HEK293 (cell line): Measurements from ENCODE around the gene ABHD8.

Experiments used
- CTCF ChIA-PET: fragments of 350-600 bp; formaldehyde crosslinking; extraction: SDS; loops from one replicate; lab custom pipeline; 2021; ENCODE audit warnings: antibody characterized with exemption; lab: Yijun Ruan, JAX
- POLR2A ChIA-PET: fragments of 300-600 bp; formaldehyde crosslinking; extraction: SDS; loops from one replicate; lab custom pipeline; 2020; ENCODE audit warnings: antibody characterized with exemption, inconsistent platforms; lab: Yijun Ruan, JAX
- H3K27ac ChIP-seq: fragments of 200-500 bp; sonication (Bioruptor generic); 2 replicates; pipeline ENCODE4 v1.5.1; 2014; ENCODE audit warnings: low read depth, low read length, control low read depth, inconsistent platforms; ENCODE audit errors: extremely low read depth
- H3K36me3 ChIP-seq, 2 experiments: fragments of 200-500 bp in 1 of 2; sonication (Bioruptor generic) in 1 of 2; 1 replicate in 1 of 2; 2 replicates in 1 of 2; pipeline ENCODE4 v1.5.1; 2014 to 2017; ENCODE audit warnings: inconsistent platforms in 2 of 2, low read length in 2 of 2; ENCODE audit not compliant: control insufficient read depth in 2 of 2, insufficient read depth in 1 of 2
- H3K4me1 ChIP-seq: fragments of 200-500 bp; sonication (Bioruptor generic); 2 replicates; pipeline ENCODE4 v1.5.1; 2014; ENCODE audit warnings: mild to moderate bottlenecking, low read length, inconsistent platforms; ENCODE audit not compliant: control insufficient read depth, insufficient read depth
- H3K4me3 ChIP-seq: 2 replicates; pipeline ENCODE4 v1.5.1; 2011; ENCODE audit warnings: low read depth, mild to moderate bottlenecking, control low read depth, low read length, moderate library complexity
- H3K9me3 ChIP-seq: fragments of 200-500 bp; sonication (Bioruptor generic); 2 replicates; pipeline ENCODE4 v1.5.1; 2014; ENCODE audit warnings: low read depth, low read length, inconsistent platforms; ENCODE audit not compliant: control insufficient read depth, insufficient read depth
- BCL11B ChIP-seq: fragments of 450-650 bp; formaldehyde crosslinking; IDR thresholded peaks from 2 replicates; pipeline ENCODE4 v1.5.1; 2016; ENCODE audit warnings: low read depth, missing biosample characterization, missing genetic modification characterization
- CTCF ChIP-seq: fragments of 450-650 bp; formaldehyde crosslinking; IDR thresholded peaks from 2 replicates; pipeline ENCODE4 v1.5.1; 2016; ENCODE audit warnings: missing biosample characterization, missing genetic modification characterization
- EGR2 ChIP-seq: fragments of 450-650 bp; formaldehyde crosslinking; IDR thresholded peaks from 2 replicates; pipeline ENCODE4 v1.5.1; 2016; ENCODE audit warnings: low read depth, missing biosample characterization, missing genetic modification characterization
- HOXD13 ChIP-seq: sonication (generic); formaldehyde crosslinking; IDR thresholded peaks from 2 replicates; pipeline ENCODE4 v1.8.0; 2022; ENCODE audit warnings: missing genetic modification reagents, borderline replicate concordance
- KLF1 ChIP-seq: fragments of 450-650 bp; formaldehyde crosslinking; IDR thresholded peaks from 2 replicates; pipeline ENCODE4 v1.5.1; 2016; ENCODE audit warnings: missing biosample characterization, missing genetic modification characterization
- PRDM1 ChIP-seq: fragments of 450-650 bp; formaldehyde crosslinking; IDR thresholded peaks from 2 replicates; pipeline ENCODE4; 2016; ENCODE audit warnings: missing biosample characterization, missing genetic modification characterization
- SP3 ChIP-seq: fragments of 450-650 bp; formaldehyde crosslinking; IDR thresholded peaks from 2 replicates; pipeline ENCODE4 v1.5.1; 2016; ENCODE audit warnings: missing biosample characterization, missing genetic modification characterization
- ZNF184 ChIP-seq: fragments of 450-650 bp; IDR thresholded peaks from 2 replicates; pipeline ENCODE4 v1.5.1; 2018; ENCODE audit warnings: missing biosample characterization, mild to moderate bottlenecking, missing genetic modification characterization
- ZNF248 ChIP-seq: fragments of 450-650 bp; formaldehyde crosslinking; IDR thresholded peaks from 2 replicates; pipeline ENCODE4 v1.5.1; 2017; ENCODE audit warnings: missing biosample characterization, missing genetic modification characterization
- ZNF585B ChIP-seq: fragments of 450-650 bp; formaldehyde crosslinking; IDR thresholded peaks from 2 replicates; pipeline ENCODE4 v1.5.1; 2016; ENCODE audit warnings: missing biosample characterization, missing genetic modification characterization
- ZNF610 ChIP-seq: fragments of 450-650 bp; formaldehyde crosslinking; IDR thresholded peaks from 2 replicates; pipeline ENCODE4 v1.5.1; 2016; ENCODE audit warnings: missing biosample characterization, missing genetic modification characterization, borderline replicate concordance
- ZNF623 ChIP-seq: fragments of 450-650 bp; formaldehyde crosslinking; IDR thresholded peaks from 2 replicates; pipeline ENCODE4 v1.5.1; 2016; ENCODE audit warnings: missing biosample characterization, missing genetic modification characterization
- ZNF654 ChIP-seq: fragments of 450-650 bp; formaldehyde crosslinking; IDR thresholded peaks from 2 replicates; pipeline ENCODE4 v1.5.1; 2016; ENCODE audit warnings: low read depth, missing biosample characterization, missing genetic modification characterization
- ZNF785 ChIP-seq: fragments of 450-650 bp; formaldehyde crosslinking; IDR thresholded peaks from 2 replicates; pipeline ENCODE4 v1.5.1; 2016; ENCODE audit warnings: missing biosample characterization, missing genetic modification characterization
- ZNF837 ChIP-seq: fragments of 450-650 bp; formaldehyde crosslinking; IDR thresholded peaks from 2 replicates; pipeline ENCODE4 v1.5.1; 2016; ENCODE audit warnings: missing biosample characterization, missing genetic modification characterization
- ZSCAN23 ChIP-seq: fragments of 450-650 bp; formaldehyde crosslinking; IDR thresholded peaks from 2 replicates; pipeline ENCODE4 v1.5.1; 2016; ENCODE audit warnings: missing biosample characterization, missing genetic modification characterization
- ZSCAN30 ChIP-seq: fragments of 450-650 bp; IDR thresholded peaks from 2 replicates; pipeline ENCODE4 v1.5.1; 2018; ENCODE audit warnings: missing biosample characterization, mild to moderate bottlenecking, missing genetic modification characterization, moderate library complexity
- TF ChIP-seq, protein P1 (sequence below): fragments of 450-650 bp; formaldehyde crosslinking; optimal IDR thresholded peaks from 2 replicates; pipeline ENCODE3; 2016; ENCODE audit warnings: missing biosample characterization, mild to moderate bottlenecking, missing genetic modification characterization
- TF ChIP-seq, protein P2 (sequence below): fragments of 450-650 bp; formaldehyde crosslinking; IDR thresholded peaks from 2 replicates; pipeline ENCODE4 v1.5.1; 2016; ENCODE audit warnings: missing biosample characterization, missing genetic modification characterization
- TF ChIP-seq, protein P3 (sequence below): fragments of 450-650 bp; formaldehyde crosslinking; IDR thresholded peaks from 2 replicates; pipeline ENCODE4 v1.5.1; 2017; ENCODE audit warnings: missing biosample characterization, missing genetic modification characterization

The ABHD8 gene

GRCh38 chr19:17292301-17293074, 10.7 kb downstream of the ABHD8 start (continued):
- TF ChIP-seq ZNF785 (no peak), SP3 (tag by site-specific recombination) (0 out of 2 replicates have a peak, but pooled peaks have one; percentile 14), KLF1 (tag by site-specific recombination) (no peak), ZNF184 (tag by site-specific recombination) (no peak), BCL11B (tag by site-specific recombination) (no peak), ZSCAN30 (0 out of 2 replicates have a peak, but pooled peaks have one; percentile 50), CTCF (tag by site-specific recombination) (peak; percentile 37; the same call in 1 of the 2 replicates), ZNF623 (tag by site-specific recombination) (no peak), ZNF585B (no peak), ZNF654 (tag by site-specific recombination) (peak; percentile 74)
- TF ChIP-seq, protein P1, sequence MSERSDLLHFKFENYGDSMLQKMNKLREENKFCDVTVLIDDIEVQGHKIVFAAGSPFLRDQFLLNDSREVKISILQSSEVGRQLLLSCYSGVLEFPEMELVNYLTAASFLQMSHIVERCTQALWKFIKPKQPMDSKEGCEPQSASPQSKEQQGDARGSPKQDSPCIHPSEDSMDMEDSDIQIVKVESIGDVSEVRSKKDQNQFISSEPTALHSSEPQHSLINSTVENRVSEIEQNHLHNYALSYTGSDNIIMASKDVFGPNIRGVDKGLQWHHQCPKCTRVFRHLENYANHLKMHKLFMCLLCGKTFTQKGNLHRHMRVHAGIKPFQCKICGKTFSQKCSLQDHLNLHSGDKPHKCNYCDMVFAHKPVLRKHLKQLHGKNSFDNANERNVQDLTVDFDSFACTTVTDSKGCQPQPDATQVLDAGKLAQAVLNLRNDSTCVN (tag by site-specific recombination): no peak
- TF ChIP-seq, protein P2, sequence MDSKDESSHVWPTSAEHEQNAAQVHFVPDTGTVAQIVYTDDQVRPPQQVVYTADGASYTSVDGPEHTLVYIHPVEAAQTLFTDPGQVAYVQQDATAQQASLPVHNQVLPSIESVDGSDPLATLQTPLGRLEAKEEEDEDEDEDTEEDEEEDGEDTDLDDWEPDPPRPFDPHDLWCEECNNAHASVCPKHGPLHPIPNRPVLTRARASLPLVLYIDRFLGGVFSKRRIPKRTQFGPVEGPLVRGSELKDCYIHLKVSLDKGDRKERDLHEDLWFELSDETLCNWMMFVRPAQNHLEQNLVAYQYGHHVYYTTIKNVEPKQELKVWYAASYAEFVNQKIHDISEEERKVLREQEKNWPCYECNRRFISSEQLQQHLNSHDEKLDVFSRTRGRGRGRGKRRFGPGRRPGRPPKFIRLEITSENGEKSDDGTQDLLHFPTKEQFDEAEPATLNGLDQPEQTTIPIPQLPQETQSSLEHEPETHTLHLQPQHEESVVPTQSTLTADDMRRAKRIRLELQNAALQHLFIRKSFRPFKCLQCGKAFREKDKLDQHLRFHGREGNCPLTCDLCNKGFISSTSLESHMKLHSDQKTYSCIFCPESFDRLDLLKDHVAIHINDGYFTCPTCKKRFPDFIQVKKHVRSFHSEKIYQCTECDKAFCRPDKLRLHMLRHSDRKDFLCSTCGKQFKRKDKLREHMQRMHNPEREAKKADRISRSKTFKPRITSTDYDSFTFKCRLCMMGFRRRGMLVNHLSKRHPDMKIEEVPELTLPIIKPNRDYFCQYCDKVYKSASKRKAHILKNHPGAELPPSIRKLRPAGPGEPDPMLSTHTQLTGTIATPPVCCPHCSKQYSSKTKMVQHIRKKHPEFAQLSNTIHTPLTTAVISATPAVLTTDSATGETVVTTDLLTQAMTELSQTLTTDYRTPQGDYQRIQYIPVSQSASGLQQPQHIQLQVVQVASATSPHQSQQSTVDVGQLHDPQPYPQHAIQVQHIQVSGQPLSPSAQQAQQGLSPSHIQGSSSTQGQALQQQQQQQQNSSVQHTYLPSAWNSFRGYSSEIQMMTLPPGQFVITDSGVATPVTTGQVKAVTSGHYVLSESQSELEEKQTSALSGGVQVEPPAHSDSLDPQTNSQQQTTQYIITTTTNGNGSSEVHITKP (tag by site-specific recombination): no peak

DNA sequence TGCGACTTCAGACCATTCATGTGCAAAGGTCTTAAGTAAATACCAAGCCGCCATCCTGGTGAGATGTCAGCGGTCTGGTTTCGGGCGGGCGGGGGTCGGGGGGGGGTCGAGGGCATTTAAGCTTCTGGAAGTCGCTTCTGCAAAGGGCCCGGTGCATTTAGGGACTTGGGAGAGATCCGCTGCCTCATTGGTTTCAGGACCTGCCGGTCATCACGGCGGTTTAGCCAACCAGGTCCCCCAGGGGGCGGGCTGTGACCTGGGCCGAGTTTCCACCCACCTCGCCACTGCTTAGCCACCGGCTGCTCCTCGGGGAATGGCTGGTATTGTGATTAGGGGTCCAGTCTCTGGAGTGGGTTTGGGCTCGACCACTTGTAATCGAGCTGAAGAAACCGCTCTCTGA, 13.7 kb downstream of the ABHD8 start:
- CTCF ChIA-PET: interaction anchor here (0.6 to 0.8 kb wide), 3 partner anchors 9 to 27 kb away, joined by 4 to 7 read pairs (median 4); partner anchors contain the start of gene DDA1
- H3K4me3 ChIP-seq: no peak overlapping the region

GRCh38 chr19:17286752-17287151, 16.5 kb downstream of the ABHD8 start:
- ChIA-PET CTCF (interaction anchor here (0.6 kb wide), 1 partner anchor 13 kb away, joined by 3 read pairs; no protein-coding TSS in a partner anchor), POLR2A (no interaction called here)
- Histone ChIP-seq H3K36me3 (peaks cover 0 to 2% of the 10 kb centered on the region in 2 experiments; a peak in 1 of 3 replicates), H3K9me3 (no peaks in the 10 kb centered on the region), H3K4me1 (no peaks in the 10 kb centered on the region), H3K27ac (no peak overlapping the region), H3K4me3 (no peak overlapping the region)
- no peak for TF ChIP-seq PRDM1 (tag by site-specific recombination)
- TF ChIP-seq, protein P3, sequence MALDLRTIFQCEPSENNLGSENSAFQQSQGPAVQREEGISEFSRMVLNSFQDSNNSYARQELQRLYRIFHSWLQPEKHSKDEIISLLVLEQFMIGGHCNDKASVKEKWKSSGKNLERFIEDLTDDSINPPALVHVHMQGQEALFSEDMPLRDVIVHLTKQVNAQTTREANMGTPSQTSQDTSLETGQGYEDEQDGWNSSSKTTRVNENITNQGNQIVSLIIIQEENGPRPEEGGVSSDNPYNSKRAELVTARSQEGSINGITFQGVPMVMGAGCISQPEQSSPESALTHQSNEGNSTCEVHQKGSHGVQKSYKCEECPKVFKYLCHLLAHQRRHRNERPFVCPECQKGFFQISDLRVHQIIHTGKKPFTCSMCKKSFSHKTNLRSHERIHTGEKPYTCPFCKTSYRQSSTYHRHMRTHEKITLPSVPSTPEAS: 0 out of 2 replicates have a peak, but pooled peaks have one; percentile 2

More for the DNA sequence above, 13.7 kb downstream of the ABHD8 start:
- TF ChIP-seq HOXD13 (CRISPR knock-in tag): no peak
- TF ChIP-seq ZSCAN23 (tag by site-specific recombination): no peak
- no peak for TF ChIP-seq ZNF248 (tag by site-specific recombination)
- no peak for TF ChIP-seq EGR2
- no peak for TF ChIP-seq ZNF837 (tag by site-specific recombination)
- TF ChIP-seq ZNF610: no peak
- no peaks in the 10 kb centered on the region for H3K4me1 ChIP-seq
- no peaks in the 10 kb centered on the region for H3K9me3 ChIP-seq
- POLR2A ChIA-PET: no interaction called here
- H3K27ac ChIP-seq: no peak overlapping the region
- peaks cover 0 to 21% of the 10 kb centered on the region in 2 experiments; a peak in 1 of 3 replicates for H3K36me3 ChIP-seq
